ENCODE results near the gene ASAP3.
A peak's percentile ranks its signal among the peaks of the same experiment; 100 is the strongest.

ASAP3 gene

GRCh38 chr1:23422241-23422877 is 61.6 kb downstream of the ASAP3 start:
- peak; percentile 42 for DNase-seq

DNA sequence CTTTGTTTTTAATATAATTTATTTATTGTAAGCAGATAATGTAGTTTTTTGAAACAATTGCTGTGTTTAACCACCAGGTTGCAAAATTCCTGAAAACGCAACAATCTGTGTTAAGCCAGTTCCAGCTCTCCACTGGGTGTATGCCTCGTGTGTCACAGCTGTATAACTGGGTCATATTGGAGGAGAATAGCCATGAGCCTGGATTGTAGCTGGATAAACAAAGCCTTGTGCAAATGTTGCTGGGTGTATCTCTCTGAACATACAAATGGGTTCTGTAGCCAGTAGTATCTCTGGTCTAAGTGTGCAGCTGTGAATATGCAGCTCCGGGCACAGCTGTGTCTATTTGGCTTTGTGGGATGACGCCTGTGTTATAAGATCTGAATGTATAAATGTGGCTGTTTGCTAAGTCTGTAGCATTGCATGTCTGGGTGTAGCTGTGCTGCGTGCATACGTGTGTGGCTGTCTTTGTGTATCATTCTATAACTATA is 62.2 kb downstream of the ASAP3 start:
- DNase-seq, result no peak

- no peak for DNase-seq
Measured at GRCh38 chr1:23421343-23421742, 62.6 kb downstream of the ASAP3 start.

GRCh38 chr1:23420778-23421177 is 63.2 kb downstream of the ASAP3 start:
- DNase-seq, result no peak

- no peak for DNase-seq
Measured at GRCh38 chr1:23419180-23419579, 64.8 kb downstream of the ASAP3 start.

- no peak for DNase-seq
Measured at GRCh38 chr1:23417570-23417969, 66.4 kb downstream of the ASAP3 start.

DNA sequence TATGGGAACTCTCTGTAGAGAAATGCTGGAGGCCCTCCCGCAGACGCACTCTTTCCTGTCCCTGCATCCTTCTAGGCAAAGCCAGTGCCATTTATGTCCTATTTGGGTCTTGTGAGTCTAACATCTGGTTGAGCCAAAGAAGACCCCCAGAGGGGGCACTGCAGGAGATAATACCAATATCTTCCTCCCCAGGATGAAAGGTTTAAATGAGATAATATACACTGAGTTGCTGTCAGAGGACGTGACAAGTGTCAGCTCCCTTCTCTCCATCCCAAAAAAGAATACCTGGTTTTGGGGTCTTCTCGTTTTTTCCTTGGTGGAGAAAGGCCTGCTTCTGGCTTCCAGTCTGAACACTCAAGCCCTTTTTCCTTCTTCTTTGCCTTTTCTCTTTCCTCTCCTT is 67.0 kb downstream of the ASAP3 start:
- DNase-seq, result no peak

DNA sequence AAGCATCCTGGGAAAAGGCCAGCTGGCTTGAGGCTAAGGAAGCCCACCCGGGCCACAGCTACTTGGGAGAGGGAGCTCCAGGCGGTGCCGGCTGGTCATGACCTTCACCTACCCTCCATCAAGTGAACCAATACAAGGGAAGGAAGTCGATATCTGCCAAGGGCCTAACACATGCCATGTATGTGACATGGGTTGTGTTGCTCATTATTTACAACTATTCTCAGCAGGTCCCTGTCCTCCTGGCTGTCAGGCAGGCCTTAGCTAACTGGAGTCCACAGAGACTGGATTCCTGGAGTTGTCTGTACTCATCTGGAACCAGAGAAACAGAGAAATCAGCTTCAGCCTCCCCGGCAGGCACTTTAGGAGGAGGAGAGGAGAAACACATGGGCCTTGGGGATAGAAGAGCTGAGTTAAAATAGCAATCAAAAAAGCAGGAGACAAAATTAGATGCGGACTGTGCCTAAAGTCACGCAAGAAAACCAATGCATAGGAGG is 75.1 kb downstream of the ASAP3 start:
- DNase-seq, result no peak

DNA sequence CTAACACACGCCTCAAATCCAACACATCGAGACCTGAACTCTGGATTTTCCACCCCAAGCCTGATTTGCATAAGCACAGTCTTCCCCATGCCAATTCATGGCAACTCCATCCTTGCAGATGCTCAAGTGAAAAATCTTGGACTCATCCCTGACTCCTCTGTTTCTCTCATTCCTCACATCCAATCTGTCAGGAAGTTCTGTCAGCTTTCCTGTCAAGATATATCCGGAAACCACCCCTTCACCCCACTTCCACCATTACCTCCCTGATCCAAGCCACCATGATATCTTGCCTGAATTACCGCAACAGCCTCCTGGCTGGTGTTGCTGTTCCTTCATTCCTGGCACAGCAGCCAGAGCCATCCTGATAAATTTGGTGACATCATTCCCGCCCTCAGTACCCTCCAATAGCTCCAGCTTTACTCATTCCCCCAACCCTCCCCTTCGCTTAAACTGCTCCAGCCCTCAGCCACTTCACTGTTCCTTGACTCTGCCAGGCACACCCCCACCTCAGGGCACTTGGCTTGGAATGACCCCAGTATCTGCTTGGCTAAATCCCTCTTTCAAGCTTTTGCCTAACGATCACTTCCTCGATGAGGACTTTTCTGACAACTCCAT is 76.9 kb downstream of the ASAP3 start:
- no peak for DNase-seq

- no peak for DNase-seq
Measured at GRCh38 chr1:23405946-23406345, 78.0 kb downstream of the ASAP3 start.

- DNase-seq, result peak; percentile 71
Measured at GRCh38 chr1:23403735-23404486, 80.1 kb downstream of the ASAP3 start.

DNA sequence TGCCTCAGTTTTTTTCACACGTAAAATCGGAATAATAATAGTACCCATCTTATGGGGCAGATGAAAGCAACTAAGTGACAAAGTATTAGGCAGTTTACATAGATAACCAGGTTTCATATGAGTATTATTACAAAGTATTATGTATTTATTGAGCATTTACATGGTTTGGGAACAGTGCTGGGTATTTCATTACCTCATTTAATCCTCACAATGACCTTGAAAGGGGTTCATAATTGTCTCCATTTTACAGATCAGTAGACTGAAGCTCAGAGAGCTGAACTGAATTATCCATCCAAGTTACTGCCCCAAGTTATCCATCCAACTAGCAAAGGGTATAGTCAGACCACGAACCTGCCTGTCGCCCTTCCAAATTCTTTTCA is 80.6 kb downstream of the ASAP3 start:
- no peak for DNase-seq

- DNase-seq, result no peak
Measured at GRCh38 chr1:23403038-23403336, 81.0 kb downstream of the ASAP3 start.

GRCh38 chr1:23402286-23403037 is 81.5 kb downstream of the ASAP3 start:
- peak; percentile 30 for DNase-seq

GRCh38 chr1:23401313-23401712 is 82.7 kb downstream of the ASAP3 start:
- DNase-seq, result no peak

- DNase-seq, result no peak
Measured at GRCh38 chr1:23400324-23401114, 83.5 kb downstream of the ASAP3 start.

- no peak for DNase-seq
Measured at GRCh38 chr1:23399229-23399628, 84.8 kb downstream of the ASAP3 start.

DNA sequence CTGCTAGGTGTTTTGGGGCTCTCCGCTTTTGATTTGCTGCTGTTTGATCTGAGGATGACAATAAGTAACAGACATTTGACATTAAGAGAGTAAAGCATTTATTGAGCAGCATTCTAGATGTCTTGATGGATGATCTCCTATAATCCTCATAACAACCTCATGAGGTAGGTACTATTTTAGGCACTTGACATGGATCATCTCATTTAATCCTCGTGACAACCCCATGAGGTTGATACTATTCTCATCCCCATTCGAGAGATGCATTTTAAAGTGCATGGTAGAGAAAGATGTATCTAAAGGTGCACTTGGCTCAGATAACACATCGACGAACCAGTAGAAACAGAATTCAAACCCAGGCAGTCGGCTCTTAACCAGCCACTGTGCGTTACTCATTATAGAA is 86.1 kb downstream of the ASAP3 start:
- DNase-seq, result no peak

- DNase-seq, result no peak
Measured at GRCh38 chr1:23396380-23396779, 87.6 kb downstream of the ASAP3 start.

DNA sequence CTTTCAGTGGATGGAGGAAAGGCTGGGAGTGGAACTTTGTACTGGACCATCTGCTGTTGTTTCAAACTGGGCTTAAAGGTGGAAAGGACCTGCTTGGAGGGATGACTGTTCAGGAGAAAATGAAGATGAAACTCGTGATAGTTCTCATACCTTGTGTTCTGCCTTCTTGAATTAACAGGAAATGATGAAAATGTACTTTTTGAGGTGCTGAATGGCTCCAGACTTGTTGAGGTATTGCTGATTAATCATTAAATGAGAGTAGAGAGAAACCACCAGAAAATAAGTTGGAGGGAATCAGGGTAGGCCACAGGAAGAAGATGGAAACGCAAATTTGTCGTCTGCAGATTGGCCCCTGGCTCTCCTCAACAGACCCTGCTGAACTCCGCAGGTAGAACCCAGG is 88.1 kb downstream of the ASAP3 start:
- no peak for DNase-seq

- DNase-seq, result no peak
Measured at GRCh38 chr1:23395154-23395724, 88.7 kb downstream of the ASAP3 start.

DNA sequence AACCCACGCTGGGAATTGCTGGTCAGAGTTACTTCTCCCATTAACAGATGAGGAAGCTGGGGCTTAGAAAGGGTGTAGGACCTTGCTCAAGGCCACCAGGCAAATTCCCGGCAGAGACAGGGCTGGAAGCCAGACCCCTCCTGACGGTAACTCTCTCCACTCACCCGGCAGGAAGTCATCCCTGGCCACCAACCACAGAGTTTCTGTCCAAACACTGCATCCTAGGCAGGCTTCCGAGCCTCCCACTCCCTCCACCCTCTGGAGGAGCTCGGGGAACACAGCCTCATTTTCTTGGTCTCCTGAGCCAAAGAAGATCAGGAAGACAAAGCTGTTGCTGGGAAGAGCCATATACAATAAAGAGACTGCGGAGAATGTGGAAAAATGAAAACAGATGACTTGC is 89.3 kb downstream of the ASAP3 start:
- no peak for DNase-seq

Measured in CD4-positive, alpha-beta T cell treated with Interleukin-15 for 1 hour (primary cell).